ENCODE data around the gene UBXN10.
"Not testable (repeated sequence)": the region's sequence is repeated elsewhere in the genome, so short reads cannot be mapped to it uniquely, and the experiment has no call there.

DNA sequence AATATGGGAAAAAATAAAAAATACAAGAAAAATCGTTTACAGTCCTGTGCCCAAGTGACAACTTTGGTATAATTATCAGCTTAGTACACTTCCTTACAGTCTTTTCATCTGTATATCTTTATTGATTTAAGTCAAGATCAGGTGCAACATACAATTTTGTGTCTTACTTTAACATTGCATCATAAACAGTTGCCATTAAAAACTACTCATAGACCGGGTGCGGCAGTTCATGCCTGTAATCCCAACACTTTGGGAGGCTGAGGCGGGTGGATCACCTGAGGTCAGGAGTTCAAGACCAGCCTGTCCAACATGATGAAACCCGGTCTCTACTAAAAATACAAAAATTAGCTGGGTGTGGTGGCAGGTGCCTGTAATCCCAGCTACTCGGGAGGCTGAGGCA, 33.2 kb downstream of the UBXN10 start:
- TF ChIP-seq, protein P1, sequence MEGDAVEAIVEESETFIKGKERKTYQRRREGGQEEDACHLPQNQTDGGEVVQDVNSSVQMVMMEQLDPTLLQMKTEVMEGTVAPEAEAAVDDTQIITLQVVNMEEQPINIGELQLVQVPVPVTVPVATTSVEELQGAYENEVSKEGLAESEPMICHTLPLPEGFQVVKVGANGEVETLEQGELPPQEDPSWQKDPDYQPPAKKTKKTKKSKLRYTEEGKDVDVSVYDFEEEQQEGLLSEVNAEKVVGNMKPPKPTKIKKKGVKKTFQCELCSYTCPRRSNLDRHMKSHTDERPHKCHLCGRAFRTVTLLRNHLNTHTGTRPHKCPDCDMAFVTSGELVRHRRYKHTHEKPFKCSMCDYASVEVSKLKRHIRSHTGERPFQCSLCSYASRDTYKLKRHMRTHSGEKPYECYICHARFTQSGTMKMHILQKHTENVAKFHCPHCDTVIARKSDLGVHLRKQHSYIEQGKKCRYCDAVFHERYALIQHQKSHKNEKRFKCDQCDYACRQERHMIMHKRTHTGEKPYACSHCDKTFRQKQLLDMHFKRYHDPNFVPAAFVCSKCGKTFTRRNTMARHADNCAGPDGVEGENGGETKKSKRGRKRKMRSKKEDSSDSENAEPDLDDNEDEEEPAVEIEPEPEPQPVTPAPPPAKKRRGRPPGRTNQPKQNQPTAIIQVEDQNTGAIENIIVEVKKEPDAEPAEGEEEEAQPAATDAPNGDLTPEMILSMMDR (IDR thresholded peaks at IDR 0.05) = not testable (repeated sequence)
- TF ChIP-seq, protein P2, sequence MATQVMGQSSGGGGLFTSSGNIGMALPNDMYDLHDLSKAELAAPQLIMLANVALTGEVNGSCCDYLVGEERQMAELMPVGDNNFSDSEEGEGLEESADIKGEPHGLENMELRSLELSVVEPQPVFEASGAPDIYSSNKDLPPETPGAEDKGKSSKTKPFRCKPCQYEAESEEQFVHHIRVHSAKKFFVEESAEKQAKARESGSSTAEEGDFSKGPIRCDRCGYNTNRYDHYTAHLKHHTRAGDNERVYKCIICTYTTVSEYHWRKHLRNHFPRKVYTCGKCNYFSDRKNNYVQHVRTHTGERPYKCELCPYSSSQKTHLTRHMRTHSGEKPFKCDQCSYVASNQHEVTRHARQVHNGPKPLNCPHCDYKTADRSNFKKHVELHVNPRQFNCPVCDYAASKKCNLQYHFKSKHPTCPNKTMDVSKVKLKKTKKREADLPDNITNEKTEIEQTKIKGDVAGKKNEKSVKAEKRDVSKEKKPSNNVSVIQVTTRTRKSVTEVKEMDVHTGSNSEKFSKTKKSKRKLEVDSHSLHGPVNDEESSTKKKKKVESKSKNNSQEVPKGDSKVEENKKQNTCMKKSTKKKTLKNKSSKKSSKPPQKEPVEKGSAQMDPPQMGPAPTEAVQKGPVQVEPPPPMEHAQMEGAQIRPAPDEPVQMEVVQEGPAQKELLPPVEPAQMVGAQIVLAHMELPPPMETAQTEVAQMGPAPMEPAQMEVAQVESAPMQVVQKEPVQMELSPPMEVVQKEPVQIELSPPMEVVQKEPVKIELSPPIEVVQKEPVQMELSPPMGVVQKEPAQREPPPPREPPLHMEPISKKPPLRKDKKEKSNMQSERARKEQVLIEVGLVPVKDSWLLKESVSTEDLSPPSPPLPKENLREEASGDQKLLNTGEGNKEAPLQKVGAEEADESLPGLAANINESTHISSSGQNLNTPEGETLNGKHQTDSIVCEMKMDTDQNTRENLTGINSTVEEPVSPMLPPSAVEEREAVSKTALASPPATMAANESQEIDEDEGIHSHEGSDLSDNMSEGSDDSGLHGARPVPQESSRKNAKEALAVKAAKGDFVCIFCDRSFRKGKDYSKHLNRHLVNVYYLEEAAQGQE (IDR thresholded peaks at IDR 0.05; ENCODE audit: insufficient read depth in 1 of 2, low read depth in 2 of 2, low read length in 1 of 2) = not testable (repeated sequence)
- TF ChIP-seq POLR2AphosphoS5 (IDR thresholded peaks at IDR 0.05; ENCODE audit: low read depth, low read length) = not testable (repeated sequence)
